ENCODE results near the gene GATA2.

GATA2 gene

DNA sequence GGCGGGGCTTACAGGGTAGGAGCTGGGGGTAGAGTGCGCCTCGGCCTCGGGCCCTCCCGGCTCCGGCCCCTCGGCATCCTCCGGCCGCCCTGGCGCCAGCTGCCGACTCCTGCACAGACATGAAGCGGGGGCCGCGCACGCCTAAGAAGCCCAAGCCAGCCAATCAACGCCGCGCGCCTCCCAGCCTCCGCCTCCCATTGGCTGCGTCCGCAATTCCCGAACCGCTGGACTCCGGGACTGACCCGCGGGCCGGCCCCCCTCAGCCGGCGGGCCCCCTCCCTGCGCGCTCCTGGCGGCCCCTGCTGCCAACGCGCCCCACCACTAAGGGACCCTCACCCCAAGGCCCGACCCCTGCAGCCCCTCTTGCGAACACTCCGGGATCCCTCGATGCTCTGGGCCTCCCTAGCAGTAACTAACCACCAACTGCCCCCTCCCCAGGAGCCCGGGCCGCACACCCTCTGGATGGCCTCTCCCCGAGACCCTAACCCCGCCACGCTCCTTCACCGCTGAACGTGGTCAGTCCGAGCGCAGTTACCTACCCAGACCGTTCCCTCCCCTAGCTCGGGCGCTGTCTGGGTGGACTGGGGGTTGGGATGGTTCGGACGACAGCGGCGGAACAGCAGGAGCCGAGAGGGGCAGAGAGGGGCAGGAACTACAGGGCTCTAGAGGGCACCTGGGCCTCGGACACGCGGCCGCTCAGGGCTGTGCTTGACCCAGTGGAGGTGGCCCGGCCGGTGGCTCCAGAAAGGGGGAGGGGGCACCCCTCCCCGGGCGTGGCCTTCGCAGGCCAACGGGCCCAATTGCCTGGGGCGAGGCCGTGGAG lies 5.0 kb downstream of the GATA2 start:
- DNase-seq: no peak

DNA sequence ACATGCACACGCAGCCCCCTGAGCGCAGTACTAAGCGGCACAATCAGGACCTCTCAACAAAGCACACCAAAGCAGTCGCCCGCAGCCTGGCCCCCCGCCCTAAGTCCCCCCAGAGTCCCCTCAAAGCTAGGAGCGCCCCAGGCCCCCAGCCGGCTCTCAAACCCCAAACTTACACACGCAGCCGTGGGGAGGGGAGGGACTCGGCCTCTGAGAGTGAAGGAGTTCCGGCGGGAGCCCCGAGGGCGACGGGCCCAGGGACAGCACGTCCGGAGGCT lies 5.5 kb downstream of the GATA2 start:
- no peak for DNase-seq

DNA sequence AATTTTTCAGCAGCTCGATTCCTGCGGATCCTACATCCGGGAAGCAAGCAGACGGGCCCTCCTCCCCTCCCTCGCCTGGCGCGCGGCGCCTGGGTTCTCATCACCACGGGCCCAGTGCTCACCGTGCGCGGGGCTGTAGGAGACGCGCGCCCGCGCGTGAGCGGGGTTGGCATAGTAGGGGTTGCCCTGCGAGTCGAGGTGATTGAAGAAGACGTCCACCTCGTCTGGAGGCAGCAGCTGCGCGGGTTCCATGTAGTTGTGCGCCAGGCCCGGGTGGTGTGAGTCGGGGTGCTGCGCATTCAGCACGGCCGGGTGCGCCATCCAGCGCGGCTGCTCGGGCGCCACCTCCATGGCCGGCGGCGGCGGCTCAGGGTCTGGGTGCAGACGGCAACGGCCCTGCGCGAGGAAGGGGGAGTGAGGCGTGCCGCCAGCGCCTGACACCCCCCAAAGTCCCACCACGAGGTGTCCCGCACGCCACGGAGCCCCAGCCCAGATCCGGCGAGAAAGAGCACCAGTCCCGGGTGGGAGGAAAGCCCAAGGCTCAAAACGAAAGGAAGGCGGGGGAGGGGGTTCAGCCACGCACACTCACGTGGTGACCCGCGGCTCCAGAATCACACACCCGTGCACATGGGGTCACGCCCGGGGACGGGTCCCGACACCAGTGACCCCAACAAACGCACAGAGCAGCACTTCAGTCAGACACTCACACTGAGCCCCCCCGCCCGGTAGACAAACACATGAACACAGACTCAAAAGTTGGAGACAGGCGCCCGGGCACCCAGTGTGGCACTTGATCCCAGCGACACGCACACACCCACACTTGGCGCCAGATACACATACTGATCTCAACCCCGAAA lies 6.1 kb downstream of the GATA2 start:
- DNase-seq: no peak

DNA sequence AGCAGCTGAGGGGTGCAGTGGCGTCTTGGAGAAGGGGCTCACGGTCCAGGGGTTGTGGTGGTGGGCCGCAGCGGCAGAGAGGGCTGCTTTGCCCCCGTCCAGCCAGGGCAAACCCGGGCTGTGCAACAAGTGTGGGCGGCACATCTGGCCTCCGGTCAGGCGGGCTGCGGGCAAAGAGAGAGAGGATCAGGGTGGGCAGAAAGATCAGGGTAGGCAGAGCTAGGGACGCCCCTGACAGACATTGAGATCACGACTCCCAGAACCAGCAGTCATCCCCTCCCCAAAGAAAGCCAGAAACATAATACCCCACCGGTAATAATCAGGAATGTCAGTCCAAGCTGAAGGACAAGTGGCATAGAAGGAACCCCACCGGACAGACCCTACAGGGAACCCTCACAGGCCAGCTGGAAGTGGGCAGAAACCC lies 6.8 kb downstream of the GATA2 start:
- no peak for DNase-seq

DNA sequence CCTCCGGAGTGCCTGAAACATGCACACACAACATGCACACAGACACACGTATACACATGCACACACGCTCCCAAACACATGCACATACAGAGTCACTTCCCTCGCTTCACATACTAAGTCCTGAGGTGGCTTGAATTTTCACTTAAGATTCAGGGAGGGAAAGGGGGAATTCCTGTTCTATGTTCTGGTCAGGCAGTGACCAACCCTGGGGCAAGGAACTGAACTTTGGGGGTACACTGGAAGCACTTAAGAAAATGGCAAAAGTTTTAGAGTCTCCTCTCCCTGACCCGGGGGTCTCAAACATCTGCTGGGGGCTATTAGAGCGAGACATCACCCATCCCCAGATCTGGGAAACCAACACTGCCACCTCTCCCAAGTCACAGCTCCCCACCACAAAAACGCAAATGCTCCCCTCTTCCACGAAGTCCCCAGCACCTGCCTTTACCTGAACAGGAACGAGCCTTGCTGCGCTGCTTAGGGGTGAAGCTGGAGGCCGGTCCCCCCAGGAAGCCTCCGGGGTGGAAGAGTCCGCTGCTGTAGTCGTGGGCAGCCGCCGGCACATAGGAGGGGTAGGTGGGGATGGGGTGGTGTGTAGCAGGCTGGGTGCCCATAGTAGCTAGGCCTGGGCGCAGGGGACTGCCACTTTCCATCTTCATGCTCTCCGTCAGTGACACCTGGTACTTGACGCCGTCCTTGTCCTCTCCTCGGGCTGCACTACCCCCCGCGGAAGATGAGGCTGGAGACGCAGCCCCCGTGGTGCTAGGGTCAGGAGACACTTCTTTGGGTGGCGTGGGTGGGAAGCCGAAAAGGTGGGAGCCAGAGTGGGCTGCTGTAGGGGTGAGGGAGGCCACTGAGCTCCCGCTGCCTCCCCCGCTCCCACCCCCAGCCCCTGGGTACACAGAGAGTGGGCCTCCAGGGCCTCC lies 7.5 kb downstream of the GATA2 start:
- DNase-seq: no peak

DNA sequence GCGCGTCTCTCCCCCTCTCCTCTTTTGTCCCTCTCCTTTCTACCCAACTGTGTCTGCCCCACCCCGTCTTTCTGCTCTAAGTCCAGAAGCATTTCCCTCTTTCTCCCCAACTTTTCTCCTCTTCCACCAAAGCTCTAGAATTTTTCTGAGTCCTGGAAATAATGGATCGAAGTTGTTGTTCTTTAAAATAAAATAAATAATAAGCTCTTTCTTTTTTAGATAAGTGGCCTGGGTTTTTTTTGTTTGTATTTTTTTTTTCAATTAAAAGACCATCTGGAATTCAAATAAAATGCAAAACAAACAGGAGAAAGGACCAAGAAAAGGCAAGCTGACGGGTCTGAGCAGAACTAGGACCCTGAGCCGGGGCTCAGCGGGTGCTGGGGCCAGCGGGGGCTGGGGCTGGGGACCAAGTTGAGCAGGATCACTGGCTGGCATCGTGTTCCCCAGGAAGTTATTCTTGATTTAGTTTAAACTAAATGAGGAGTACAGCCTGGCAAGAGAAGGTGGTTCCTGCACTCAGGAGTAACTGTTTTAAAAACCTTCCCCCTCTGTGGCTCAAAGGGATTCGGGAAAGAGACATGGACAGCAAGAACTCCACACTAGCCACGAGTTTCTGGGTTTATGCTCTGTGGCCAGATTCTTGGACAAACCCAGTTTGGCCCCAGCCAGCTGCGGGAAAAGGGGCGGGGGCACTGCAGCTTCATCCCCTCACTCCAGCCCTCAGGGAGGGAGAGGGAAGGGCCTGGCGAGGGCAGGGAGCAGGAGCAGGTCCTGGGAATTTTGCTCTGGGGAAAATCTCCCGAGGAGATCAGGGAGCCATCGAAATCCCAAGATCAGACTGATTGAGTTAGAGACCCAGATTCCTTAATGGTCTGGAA lies 8.4 kb downstream of the GATA2 start:
- DNase-seq: no peak

DNA sequence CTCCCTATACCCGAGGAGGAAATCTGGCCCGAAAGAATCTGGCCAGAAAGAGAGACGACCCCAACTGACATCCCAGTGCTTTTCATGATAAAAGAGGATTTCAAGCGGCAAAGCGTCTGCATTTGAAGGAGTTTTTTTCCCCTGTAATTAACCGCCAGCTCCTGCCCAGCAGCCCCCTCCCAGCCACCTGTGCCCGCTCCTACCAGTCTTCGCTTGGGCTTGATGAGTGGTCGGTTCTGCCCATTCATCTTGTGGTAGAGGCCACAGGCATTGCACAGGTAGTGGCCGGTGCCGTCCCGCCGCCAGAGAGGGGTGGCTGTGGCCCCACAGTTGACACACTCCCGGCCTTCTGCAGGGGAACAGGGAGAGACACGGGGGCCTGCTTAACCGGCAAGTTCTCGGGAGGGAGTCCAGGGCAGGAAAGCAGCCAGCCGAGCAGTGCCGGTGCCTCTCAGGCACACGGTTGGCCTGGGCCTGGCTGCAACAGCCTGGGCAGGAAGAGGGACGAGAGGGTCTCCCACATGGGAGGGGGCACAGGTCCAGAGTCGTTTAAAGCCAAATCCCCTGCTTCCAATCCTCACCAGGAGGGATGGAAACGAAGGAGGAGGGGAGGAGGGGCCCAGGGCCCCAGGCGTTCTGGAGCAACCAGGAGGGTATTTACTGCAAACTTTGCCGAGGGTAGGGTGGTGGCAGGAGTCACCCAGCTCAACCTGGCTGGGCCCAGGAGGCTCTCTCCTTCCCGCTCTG lies 9.2 kb downstream of the GATA2 start:
- no peak for DNase-seq

DNA sequence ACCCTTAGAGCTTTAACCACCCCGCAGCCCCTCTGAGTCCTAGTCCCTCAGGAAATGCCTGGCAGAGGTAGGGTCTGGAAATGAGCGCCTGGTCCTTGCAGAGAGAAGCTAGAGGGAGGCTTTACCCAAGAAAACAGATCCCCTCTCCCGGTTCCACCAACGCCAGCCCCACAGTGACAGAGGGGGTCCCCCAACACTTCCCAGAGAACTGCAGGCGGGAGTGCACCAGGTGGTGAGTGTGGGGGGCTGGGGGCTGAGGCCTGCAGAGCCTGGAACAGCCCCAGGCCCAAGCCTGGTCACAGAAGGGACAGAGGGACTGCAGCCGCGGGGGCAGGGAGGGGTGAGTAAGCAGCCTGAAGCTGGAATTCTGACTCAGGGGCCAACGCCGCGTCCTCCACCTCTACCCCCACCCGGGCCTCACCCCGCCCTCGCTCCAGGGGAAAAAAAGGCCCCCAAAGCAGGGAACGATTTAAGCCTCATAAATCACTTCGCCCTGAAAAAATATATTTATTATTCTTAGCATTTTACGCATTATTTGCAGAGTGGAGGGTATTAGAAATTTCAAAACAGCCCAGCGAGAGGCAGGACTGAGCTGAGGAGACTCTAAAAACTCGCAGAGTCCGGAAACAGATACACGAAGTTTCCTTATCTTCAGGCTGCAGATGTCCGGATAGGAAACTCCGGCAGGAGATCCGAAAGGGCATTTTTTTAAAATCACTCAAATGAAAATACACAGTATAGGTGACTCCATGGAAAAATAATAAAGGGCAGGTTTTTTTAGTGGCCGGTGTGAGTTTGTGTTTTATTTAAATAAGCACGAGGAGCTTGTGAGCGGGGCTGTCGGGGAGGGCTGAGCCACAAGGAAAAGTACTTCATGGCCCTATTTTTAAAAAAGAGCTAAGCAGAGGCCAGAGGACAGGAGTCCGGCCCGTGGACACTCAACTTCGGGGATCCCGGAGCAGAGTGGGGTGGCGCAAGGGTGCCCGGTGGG lies 10.0 kb downstream of the GATA2 start:
- DNase-seq: no peak

DNA sequence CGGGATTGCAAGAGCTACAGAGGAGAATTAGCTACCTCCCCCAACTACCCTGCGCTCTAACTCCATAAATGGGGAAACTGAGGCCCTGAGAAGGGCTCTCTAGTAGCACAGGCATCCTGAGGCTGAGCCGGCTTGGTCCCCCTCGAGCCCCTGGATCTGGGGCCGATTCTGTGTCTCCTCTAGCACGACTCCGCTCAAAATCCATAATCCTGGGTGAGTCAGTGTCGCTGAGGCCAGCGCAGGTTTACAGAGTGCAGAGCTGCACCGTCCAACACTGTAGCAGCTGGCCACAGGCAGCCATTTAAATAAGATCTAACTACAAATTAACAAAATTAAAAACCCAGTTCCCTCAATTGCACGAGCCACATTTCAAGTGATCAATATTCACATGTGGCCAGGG lies 10.8 kb downstream of the GATA2 start:
- DNase-seq: no peak

DNA sequence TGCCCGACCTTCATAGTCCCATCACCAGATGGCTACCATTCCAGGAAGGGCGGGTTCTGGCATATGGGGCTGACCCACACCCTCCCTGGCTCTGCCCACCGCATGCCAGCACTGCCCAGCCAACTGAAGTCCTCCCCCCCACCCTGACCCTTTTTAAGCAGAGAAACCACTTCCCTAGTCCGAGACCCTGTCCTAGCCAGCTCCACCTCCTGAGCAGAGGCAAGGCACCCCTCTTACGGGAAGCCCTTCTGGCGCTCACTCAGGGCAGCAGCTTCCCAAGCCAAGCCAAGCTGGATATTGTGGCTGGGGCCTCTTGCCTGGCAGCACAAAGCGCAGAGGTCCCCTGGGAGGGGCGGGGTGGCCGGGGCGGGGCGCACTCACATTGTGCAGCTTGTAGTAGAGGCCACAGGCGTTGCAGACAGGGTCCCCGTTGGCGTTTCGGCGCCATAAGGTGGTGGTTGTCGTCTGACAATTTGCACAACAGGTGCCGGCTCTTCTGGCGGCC lies 11.5 kb downstream of the GATA2 start:
- no peak for DNase-seq

DNA sequence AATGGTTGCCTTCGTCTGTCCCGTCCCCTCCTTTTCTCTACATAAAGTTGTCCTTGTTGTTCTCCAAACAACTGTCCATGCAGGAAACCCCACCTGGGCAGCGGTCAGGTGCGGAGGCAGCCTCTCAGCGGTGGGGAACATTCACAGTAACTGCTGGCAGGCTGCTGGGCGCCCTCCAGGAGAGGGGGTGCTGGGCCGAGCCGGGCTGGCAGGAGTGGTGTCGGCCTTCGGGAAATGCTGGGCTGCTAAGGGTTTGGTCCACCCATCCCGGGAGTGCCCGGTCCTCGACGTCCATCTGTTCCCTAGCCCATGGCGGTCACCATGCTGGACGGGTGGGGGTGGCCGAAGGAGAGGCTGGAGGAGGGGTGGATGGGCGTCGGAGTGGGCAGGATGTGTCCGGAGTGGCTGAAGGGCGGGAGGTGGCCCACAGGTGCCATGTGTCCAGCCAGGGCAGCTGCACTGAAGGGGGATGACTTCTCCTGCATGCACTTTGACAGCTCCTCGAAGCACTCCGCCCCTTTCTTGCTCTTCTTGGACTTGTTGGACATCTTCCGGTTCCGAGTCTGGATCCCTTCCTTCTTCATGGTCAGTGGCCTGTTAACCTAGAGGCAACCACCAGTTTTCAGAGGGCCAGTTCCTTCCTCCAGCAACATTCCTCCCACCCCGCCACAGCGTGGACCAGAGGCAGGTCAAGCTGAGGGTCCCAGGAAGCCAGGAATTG lies 12.1 kb downstream of the GATA2 start:
- no peak for DNase-seq

DNA sequence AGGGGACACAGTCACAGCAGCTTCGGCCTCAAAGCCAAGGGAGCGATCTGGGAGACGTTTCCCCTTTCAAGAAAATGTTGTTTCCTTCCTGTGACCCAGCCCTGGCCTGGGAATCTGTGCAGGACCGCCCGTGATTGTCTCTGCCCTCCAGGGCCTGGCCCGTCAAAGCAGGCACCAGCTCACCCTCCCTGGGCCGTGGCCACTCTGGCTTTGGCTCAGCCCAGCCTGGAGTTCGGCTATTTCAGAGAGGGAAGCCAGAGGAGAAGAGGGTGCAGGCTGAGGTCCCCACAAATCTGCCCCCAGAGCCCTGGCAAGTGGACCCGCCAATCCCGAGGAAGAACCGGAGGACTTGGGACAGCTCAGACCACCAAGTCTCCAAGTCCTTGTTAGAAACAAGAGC lies 12.7 kb downstream of the GATA2 start:
- no peak for DNase-seq

DNA sequence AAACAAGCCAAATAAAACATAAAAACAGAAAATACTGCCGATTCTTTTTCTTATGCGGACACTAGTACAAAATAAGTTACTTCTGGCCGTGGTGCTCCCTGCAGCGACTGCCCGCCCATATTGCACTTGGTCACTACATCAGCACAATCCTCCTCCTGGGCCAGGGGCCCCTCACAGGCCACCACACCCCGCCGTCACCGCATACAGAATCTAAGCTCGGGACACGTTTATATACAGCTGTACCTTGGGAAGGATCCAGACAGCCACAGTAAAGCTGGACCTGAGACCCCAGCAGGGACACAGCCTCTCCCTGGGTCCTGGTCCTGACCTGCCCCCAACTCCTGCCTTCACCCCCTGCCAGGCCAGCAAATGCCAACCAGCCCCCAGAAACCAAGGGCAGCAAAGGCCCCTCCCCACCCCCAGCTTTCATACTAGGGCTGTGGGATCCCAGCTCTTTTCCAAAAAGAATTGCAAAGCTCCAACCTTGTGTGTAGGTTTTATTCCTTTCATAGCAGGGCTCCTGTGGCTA lies 13.4 kb downstream of the GATA2 start:
- no peak for DNase-seq

DNA sequence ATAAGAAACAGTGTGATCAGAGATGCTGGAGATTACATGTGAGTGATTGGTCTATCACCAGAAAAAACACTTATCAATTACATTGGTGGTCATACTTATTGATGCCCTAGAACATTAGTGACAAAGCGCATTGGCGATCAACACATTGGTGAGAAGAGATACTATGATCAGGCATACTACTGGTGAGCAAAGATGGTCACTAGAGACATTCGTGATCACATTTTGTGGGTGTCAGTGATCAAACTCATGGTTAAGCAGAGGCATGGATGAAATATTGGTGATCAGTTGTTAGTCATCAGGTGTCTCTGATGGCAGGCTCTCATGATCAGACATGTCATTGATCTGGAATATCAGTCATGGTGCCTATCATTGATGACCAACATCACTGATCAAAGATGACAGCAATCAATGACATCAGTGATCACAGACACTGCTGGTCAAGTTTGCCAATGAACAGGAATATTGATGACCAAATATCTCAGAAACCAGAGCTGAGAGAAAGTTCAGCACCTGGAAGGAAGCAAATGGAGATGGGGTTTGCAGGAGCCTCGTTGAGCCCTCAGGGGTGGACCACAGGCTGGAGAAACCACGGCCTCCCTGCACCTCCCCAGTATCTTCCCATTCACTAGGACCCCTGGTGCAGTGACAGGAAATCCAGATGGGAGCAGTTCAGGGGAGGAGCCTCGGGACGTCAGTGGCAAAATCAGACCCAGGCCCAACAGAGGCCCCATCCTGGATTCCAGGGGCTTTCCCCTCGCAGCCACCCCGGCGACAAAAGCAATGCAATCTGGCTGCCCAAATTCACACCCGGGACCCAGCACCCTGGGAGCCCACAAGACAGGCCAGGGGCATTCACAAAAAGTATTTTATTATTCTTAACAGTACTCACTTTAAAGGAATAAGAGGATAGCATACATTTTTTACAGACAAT lies 14.2 kb downstream of the GATA2 start:
- DNase-seq: no peak

DNA sequence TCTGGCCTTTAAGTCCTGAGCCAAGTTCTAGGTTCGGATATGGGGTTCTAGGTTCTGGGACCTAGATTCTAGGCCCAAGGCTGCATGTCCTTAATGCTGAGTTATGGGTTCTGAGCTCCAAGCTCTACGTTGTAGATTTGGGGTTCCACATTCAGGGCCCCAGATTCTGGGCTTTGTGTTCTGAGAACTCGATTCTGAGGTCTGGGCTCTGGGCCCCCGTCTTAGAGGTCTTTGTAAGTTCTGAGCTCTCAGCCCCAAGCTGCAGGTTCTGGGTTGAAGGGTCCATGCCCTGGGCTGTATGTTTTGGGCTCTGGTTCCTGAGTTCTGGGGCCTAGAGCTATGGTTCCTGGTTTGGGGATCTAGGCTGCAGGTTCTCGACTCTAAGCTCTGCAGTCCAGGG lies 16.3 kb downstream of the GATA2 start:
- DNase-seq: no peak

DNA sequence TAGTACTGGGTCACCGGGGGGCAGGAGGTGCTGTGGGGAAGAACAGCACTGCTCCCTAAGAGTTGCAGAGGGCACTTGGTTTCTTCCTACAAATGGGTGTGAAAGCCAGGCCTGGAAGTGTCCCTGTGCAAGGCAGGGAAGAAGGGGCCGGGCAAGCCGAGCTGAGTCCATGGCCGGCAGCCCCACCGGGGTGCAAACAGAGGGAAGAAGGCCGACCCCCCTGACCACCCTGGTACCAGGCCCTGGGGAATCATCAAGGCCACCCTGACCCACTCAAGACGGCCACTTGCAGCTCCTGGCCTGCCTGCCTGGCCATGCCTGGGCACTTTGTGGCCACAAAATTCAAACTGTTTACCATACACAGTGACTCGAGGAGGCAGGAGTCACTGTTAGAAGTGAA lies 17.6 kb downstream of the GATA2 start:
- DNase-seq: no peak

DNA sequence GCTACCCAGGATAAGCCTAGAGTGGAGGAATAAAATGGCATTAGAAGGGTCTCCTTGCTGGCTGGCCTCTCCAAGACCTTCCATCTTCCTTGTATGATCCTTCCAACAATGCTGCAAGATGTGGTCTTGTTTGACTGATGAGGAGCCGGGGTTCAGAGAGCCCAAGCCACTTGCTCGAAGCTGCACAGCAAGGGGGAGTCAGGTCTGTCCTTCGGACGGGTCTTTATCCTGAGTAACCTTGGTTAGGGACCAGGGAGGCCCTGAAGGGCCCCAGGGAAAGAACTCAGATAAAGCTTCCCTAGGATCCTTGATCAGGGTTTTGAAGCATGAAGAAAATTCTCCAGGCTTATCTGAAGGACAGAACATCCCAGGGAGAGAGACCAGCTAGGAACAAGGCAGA lies 19.3 kb downstream of the GATA2 start:
- no peak for DNase-seq

DNA sequence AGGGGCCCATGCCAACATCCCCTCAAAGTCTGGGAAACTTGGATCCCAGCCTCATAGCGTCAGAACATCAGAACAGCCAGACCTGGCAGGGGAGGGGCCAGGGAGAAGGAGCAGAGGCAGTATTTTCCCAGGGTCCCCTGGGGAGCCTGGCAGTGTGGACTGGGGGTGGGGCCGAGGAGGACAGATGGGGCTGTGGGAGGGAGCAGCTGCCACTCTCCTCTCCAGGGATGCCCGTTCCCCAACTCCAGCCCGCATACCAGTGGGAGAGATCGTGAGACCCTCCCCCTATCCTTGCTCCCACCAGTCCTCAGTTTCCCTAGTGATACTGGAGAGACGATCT lies 19.9 kb downstream of the GATA2 start:
- no peak for DNase-seq
